T-helper 2 cell treated with Interferon-gamma antibody and Interleukin-4, amounts not matched to agents 5 μg/mL and 100 μg/mL, for 36 hours (primary cell): ENCODE data around the gene CD9.
"Not testable (repeated sequence)": the region's sequence is repeated elsewhere in the genome, so short reads cannot be mapped to it uniquely, and the experiment has no call there.

Source experiments
- DNase-seq: peaks from one replicate; pipeline ENCODE4 v3.0.0; 2021; ENCODE audit warnings: low spot score
- H3K27ac Mint-ChIP-seq: one replicate; pipeline ENCODE4 v1.8.0; 2021; ENCODE audit warnings: mild to moderate bottlenecking, mixed read lengths
- H3K27me3 Mint-ChIP-seq: one replicate; pipeline ENCODE4 v1.8.0; 2021; ENCODE audit warnings: low read depth, mixed read lengths
- H3K36me3 Mint-ChIP-seq: one replicate; pipeline ENCODE4 v1.8.0; 2021; ENCODE audit warnings: low read depth, mixed read lengths
- H3K4me1 Mint-ChIP-seq: one replicate; pipeline ENCODE4 v1.8.0; 2021; ENCODE audit warnings: low read depth, mixed read lengths
- H3K4me3 Mint-ChIP-seq: one replicate; pipeline ENCODE4 v1.8.0; 2022; ENCODE audit warnings: mild to moderate bottlenecking, moderate library complexity, mixed read lengths
- H3K9me3 Mint-ChIP-seq: one replicate; pipeline ENCODE4 v1.8.0; 2021; ENCODE audit warnings: mixed read lengths

CD9 gene

GRCh38 chr12:6200256-6201212, at the start of gene CD9:
CD9 (plus strand) TSS chr12:6200400; CDS start chr12:6200500, 100 bp downstream.
- Mint-ChIP-seq H3K4me1 (peaks cover 14% of the 10 kb centered on the region), H3K9me3 (no peaks in the 10 kb centered on the region), H3K27me3 (peaks cover 42% of the 10 kb centered on the region), H3K4me3 (peak within 1 kb of the TSS; percentile 51), H3K36me3 (no peaks in the 10 kb centered on the region), H3K27ac (peak within 1 kb of the TSS; percentile 5)
- peak; percentile 27 for DNase-seq

GRCh38 chr12:6154730-6155459, 45.3 kb upstream of the CD9 start:
- no peak overlapping the region for H3K4me3 Mint-ChIP-seq
- H3K27ac Mint-ChIP-seq = no peak overlapping the region
- H3K27me3 Mint-ChIP-seq = no peaks in the 10 kb centered on the region

GRCh38 chr12:6157482-6157881, 42.7 kb upstream of the CD9 start:
- Mint-ChIP-seq H3K27ac (no peak overlapping the region), H3K27me3 (no peaks in the 10 kb centered on the region), H3K9me3 (no peaks in the 10 kb centered on the region), H3K36me3 (no peaks in the 10 kb centered on the region), H3K4me1 (no peaks in the 10 kb centered on the region), H3K4me3 (no peak overlapping the region)
- no peak for DNase-seq

More at GRCh38 chr12:6154730-6155459, 45.3 kb upstream of the CD9 start:
- H3K4me1 Mint-ChIP-seq = no peaks in the 10 kb centered on the region
- no peaks in the 10 kb centered on the region for H3K36me3 Mint-ChIP-seq
- no peak for DNase-seq
- no peaks in the 10 kb centered on the region for H3K9me3 Mint-ChIP-seq

- no peaks in the 10 kb centered on the region for H3K4me1 Mint-ChIP-seq
- no peaks in the 10 kb centered on the region for H3K36me3 Mint-ChIP-seq
- DNase-seq = no peak
- no peak overlapping the region for H3K4me3 Mint-ChIP-seq
- H3K27ac Mint-ChIP-seq = no peak overlapping the region
- H3K9me3 Mint-ChIP-seq = no peaks in the 10 kb centered on the region
- H3K27me3 Mint-ChIP-seq = no peaks in the 10 kb centered on the region
These were observed 41.9 kb upstream of the CD9 start for GRCh38 chr12:6158255-6158654.

- Mint-ChIP-seq H3K27ac (no peak overlapping the region), H3K4me3 (no peak overlapping the region), H3K27me3 (no peaks in the 10 kb centered on the region), H3K36me3 (no peaks in the 10 kb centered on the region), H3K4me1 (no peaks in the 10 kb centered on the region), H3K9me3 (no peaks in the 10 kb centered on the region)
- no peak for DNase-seq
These were observed 41.5 kb upstream of the CD9 start for GRCh38 chr12:6158749-6159148.

GRCh38 chr12:6159166-6160011, 40.8 kb upstream of the CD9 start:
- not testable (repeated sequence) for H3K27ac Mint-ChIP-seq, H3K4me3 Mint-ChIP-seq, H3K9me3 Mint-ChIP-seq, H3K36me3 Mint-ChIP-seq, H3K27me3 Mint-ChIP-seq, H3K4me1 Mint-ChIP-seq, DNase-seq

GRCh38 chr12:6160049-6160649, 40.1 kb upstream of the CD9 start:
- H3K27me3 Mint-ChIP-seq, H3K27ac Mint-ChIP-seq, H3K4me1 Mint-ChIP-seq, H3K9me3 Mint-ChIP-seq, H3K4me3 Mint-ChIP-seq, H3K36me3 Mint-ChIP-seq, DNase-seq: not testable (repeated sequence)

- Mint-ChIP-seq H3K27ac (no peak overlapping the region), H3K4me3 (no peak overlapping the region)
These were observed 38.9 kb upstream of the CD9 start for GRCh38 chr12:6161124-6161882.

GRCh38 chr12:6163416-6164060, 36.7 kb upstream of the CD9 start:
- no peak for DNase-seq
- no peak overlapping the region for H3K4me3 Mint-ChIP-seq
- H3K27me3 Mint-ChIP-seq = no peaks in the 10 kb centered on the region
- peaks cover 14% of the 10 kb centered on the region for H3K4me1 Mint-ChIP-seq
- no peak overlapping the region for H3K27ac Mint-ChIP-seq
- no peaks in the 10 kb centered on the region for H3K36me3 Mint-ChIP-seq
- no peaks in the 10 kb centered on the region for H3K9me3 Mint-ChIP-seq

More at GRCh38 chr12:6161124-6161882, 38.9 kb upstream of the CD9 start:
- H3K9me3 Mint-ChIP-seq = no peaks in the 10 kb centered on the region
- no peak for DNase-seq
- H3K36me3 Mint-ChIP-seq = no peaks in the 10 kb centered on the region
- H3K27me3 Mint-ChIP-seq = no peaks in the 10 kb centered on the region
- H3K4me1 Mint-ChIP-seq = no peaks in the 10 kb centered on the region

GRCh38 chr12:6165395-6165794, 34.8 kb upstream of the CD9 start:
- Mint-ChIP-seq H3K9me3 (no peaks in the 10 kb centered on the region), H3K4me1 (peaks cover 16% of the 10 kb centered on the region), H3K4me3 (no peak overlapping the region), H3K27me3 (no peaks in the 10 kb centered on the region), H3K36me3 (no peaks in the 10 kb centered on the region), H3K27ac (no peak overlapping the region)
- DNase-seq = no peak

GRCh38 chr12:6166808-6167207, 33.4 kb upstream of the CD9 start:
- Mint-ChIP-seq H3K4me1 (peaks cover 16% of the 10 kb centered on the region), H3K27ac (no peak overlapping the region), H3K9me3 (no peaks in the 10 kb centered on the region), H3K36me3 (no peaks in the 10 kb centered on the region), H3K4me3 (no peak overlapping the region), H3K27me3 (no peaks in the 10 kb centered on the region)
- DNase-seq = no peak

GRCh38 chr12:6167327-6168280, 32.6 kb upstream of the CD9 start:
- H3K36me3 Mint-ChIP-seq = no peaks in the 10 kb centered on the region
- H3K27me3 Mint-ChIP-seq = no peaks in the 10 kb centered on the region
- peak overlapping the region; percentile 24 for H3K27ac Mint-ChIP-seq
- H3K4me1 Mint-ChIP-seq = peaks cover 16% of the 10 kb centered on the region
- H3K9me3 Mint-ChIP-seq = no peaks in the 10 kb centered on the region
- peak overlapping the region; percentile 26 for H3K4me3 Mint-ChIP-seq
- DNase-seq = peak; percentile 87
